ENCODE results near the gene KCTD7. TPM values are rescaled to one million over a fixed set of nuclear protein-coding genes. Genes with fewer than 3 reads are reported as not detected.

The KCTD7 gene
- total RNA-seq, 1 experiment from 2014 or later: 3.9 TPM

DNA sequence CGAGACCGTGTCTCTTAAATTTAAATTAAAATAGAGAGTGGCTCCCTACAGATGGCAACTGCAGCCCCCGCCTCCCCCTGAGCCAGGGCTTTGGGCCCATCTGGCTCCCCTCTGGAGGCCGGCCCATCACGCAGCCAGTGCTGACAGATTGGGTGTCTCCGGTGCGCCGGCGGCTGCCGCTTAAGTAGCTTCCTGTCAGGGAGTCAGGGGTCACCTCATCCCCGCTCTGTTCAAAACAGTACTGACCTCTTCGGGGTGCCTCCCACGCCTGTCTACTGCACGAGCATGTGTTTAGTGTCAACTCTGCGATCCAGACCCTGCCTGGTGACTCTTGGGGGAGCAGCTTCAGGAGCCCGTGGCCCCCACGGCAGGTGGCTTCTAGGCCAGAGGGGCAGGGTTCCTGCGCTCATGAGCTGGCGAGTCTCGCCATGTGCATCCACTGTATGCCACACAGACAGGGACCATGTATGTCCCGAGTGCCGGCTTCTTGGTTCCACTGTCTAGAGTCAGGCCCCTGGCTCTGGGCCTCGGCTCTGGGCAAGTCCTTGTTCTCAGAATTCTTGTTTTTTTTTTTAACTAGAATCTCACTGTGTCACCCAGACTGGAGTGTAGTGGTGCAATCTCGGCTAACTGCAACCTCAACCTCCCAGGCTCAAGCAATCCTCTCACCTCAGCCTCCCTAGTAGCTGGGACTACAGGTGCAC lies 36.1 kb downstream of the KCTD7 start:
- Histone ChIP-seq H3K4me2 (ENCODE audit: low read length) (no peak overlapping the region), H3K36me3 (ENCODE audit: control insufficient read depth in 1 of 2, insufficient read depth in 2 of 2, low read length in 2 of 2) (no peaks in the 10 kb centered on the region), H3K9me3 (ENCODE audit: control insufficient read depth in 1 of 2, insufficient read depth in 1 of 2, low read depth in 1 of 2, low read length in 2 of 2) (no peaks in the 10 kb centered on the region), H3K27me3 (ENCODE audit: insufficient read depth, low read length) (no peaks in the 10 kb centered on the region), H3K4me1 (ENCODE audit: control insufficient read depth in 1 of 2, insufficient read depth in 2 of 2, low read length in 2 of 2) (no peaks in the 10 kb centered on the region), H3K79me2 (ENCODE audit: insufficient read depth, low read length) (no peaks in the 10 kb centered on the region), H3K9ac (ENCODE audit: low read length) (no peak overlapping the region), H3K9me2 (ENCODE audit: insufficient read depth) (no peaks in the 10 kb centered on the region), H2AFZ (ENCODE audit: low read depth, low read length, poor library complexity, severe bottlenecking) (no peak overlapping the region), H4K20me1 (ENCODE audit: insufficient read depth) (no peaks in the 10 kb centered on the region), H3K27ac (ENCODE audit: low read depth, low read length) (no peak overlapping the region), H3K4me3 (replicated peaks in 1 of 2; ENCODE audit: low read depth in 1 of 2, low read length in 2 of 2) (no peak overlapping the region)
- intact Hi-C loops (cut with micrococcal nuclease): no loop called here
- ChIA-PET CTCF (no interaction called here), POLR2A (interaction anchor here (0.8 kb wide), 1 partner anchor 10 kb away, joined by 3 read pairs; no protein-coding TSS in a partner anchor), RAD21 (ENCODE audit: low non-redundant PET in 1 of 2, low total read pairs in 2 of 2, uncharacterized antibody in 2 of 2, unreplicated experiment in 2 of 2) (no interaction called here)
- ATAC-seq (no peak), DNase-seq (ENCODE audit: low read depth, low spot score) (no peak)
- no TSS peak for BruUV-seq (replicated peaks)
- no peak for TF ChIP-seq CBX3 (IDR thresholded peaks at IDR 0.05; ENCODE audit: low read depth)
- no peak for TF ChIP-seq ZFX (IDR thresholded peaks at IDR 0.05)
- no peak for TF ChIP-seq ZNF274 (IDR thresholded peaks at IDR 0.05; ENCODE audit: low read depth, low read length)
- TF ChIP-seq, protein P1, sequence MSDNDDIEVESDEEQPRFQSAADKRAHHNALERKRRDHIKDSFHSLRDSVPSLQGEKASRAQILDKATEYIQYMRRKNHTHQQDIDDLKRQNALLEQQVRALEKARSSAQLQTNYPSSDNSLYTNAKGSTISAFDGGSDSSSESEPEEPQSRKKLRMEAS (IDR thresholded peaks at IDR 0.05): no peak
- TF ChIP-seq EZH2phosphoT487 (IDR thresholded peaks at IDR 0.05; ENCODE audit: borderline replicate concordance): no peak

DNA sequence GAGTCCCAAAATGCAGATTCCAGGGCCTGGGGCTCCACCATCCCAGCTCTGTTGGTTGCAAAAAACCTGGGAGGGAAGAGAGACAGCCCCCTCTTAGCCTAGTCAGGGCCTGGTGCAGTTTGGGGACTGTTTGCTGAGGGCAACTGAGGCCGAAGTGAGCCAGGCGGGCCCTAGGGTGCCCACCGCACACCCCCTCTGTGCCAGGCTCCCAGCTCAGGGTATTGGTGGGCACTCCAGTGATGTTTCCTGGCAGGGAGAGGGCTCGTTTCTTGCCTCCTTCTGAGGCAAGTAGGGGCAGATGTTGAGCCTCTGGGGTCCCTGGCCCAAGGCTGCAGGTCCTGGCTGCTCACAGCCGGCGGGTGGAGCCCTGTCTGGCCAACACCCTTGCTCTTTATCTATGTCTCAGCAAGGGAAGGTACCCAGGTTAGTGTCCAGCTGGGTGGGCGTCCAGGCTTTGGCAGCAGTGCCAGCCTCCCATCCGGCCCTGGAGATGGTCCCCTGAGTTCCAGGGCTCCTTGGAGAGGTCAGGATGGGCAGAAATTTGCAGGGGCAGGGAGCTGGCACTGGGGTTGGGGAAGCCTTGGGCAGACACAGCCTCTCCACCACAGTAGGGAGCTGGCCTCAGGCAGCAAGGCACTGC lies 37.8 kb downstream of the KCTD7 start:
- Histone ChIP-seq H3K9me2 (ENCODE audit: insufficient read depth) (no peaks in the 10 kb centered on the region), H3K36me3 (ENCODE audit: control insufficient read depth in 1 of 2, insufficient read depth in 2 of 2, low read length in 2 of 2) (no peaks in the 10 kb centered on the region), H3K9ac (ENCODE audit: low read length) (no peak overlapping the region), H3K4me2 (ENCODE audit: low read length) (no peak overlapping the region), H3K4me3 (replicated peaks in 1 of 2; ENCODE audit: low read depth in 1 of 2, low read length in 2 of 2) (no peak overlapping the region), H3K27me3 (ENCODE audit: insufficient read depth, low read length) (no peaks in the 10 kb centered on the region), H2AFZ (ENCODE audit: low read depth, low read length, poor library complexity, severe bottlenecking) (no peak overlapping the region), H3K4me1 (ENCODE audit: control insufficient read depth in 1 of 2, insufficient read depth in 2 of 2, low read length in 2 of 2) (no peaks in the 10 kb centered on the region), H3K79me2 (ENCODE audit: insufficient read depth, low read length) (no peaks in the 10 kb centered on the region), H3K9me3 (ENCODE audit: control insufficient read depth in 1 of 2, insufficient read depth in 1 of 2, low read depth in 1 of 2, low read length in 2 of 2) (no peaks in the 10 kb centered on the region), H4K20me1 (ENCODE audit: insufficient read depth) (no peaks in the 10 kb centered on the region), H3K27ac (ENCODE audit: low read depth, low read length) (no peak overlapping the region)
- ChIA-PET CTCF (no interaction called here), RAD21 (ENCODE audit: low non-redundant PET in 1 of 2, low total read pairs in 2 of 2, uncharacterized antibody in 2 of 2, unreplicated experiment in 2 of 2) (interaction anchor here in 1 of 2 experiments (0.6 kb wide), 1 partner anchor 26 kb away, joined by 3 read pairs; no protein-coding TSS in a partner anchor), POLR2A (no interaction called here)
- no peak for ATAC-seq
- intact Hi-C loops (cut with micrococcal nuclease): no loop called here
- DNase-seq (ENCODE audit: low read depth, low spot score): no peak
- no TSS peak for BruUV-seq (replicated peaks)
- TF ChIP-seq SP1 (IDR thresholded peaks at IDR 0.05; ENCODE audit: low read depth) (no peak), POLR2AphosphoS5 (IDR thresholded peaks at IDR 0.05; ENCODE audit: low read depth, low read length) (no peak), SIN3A (IDR thresholded peaks at IDR 0.05; ENCODE audit: low read depth) (no peak), SRF (IDR thresholded peaks at IDR 0.05; ENCODE audit: low read depth) (no peak), CTCF (IDR thresholded peaks at IDR 0.05 in 2 of 3, conservative IDR thresholded peaks at IDR 0.05 in 1 of 3; ENCODE audit: borderline replicate concordance in 1 of 3, insufficient read depth in 1 of 3, low read depth in 2 of 3, low read length in 2 of 3) (no peak), ZNF274 (IDR thresholded peaks at IDR 0.05; ENCODE audit: low read depth, low read length) (no peak), YY1 (IDR thresholded peaks at IDR 0.05; ENCODE audit: extremely low read depth, insufficient replicate concordance, low read depth, low read length) (no peak), ELF1 (IDR thresholded peaks at IDR 0.05; ENCODE audit: borderline replicate concordance, low read depth) (no peak), TCF7L2 (IDR thresholded peaks at IDR 0.05; ENCODE audit: borderline replicate concordance, extremely low read depth, insufficient read depth, insufficient read length) (no peak), ZFX (IDR thresholded peaks at IDR 0.05) (no peak), RAD21 (IDR thresholded peaks at IDR 0.05; ENCODE audit: low read depth) (no peak)
- TF ChIP-seq, protein P2, sequence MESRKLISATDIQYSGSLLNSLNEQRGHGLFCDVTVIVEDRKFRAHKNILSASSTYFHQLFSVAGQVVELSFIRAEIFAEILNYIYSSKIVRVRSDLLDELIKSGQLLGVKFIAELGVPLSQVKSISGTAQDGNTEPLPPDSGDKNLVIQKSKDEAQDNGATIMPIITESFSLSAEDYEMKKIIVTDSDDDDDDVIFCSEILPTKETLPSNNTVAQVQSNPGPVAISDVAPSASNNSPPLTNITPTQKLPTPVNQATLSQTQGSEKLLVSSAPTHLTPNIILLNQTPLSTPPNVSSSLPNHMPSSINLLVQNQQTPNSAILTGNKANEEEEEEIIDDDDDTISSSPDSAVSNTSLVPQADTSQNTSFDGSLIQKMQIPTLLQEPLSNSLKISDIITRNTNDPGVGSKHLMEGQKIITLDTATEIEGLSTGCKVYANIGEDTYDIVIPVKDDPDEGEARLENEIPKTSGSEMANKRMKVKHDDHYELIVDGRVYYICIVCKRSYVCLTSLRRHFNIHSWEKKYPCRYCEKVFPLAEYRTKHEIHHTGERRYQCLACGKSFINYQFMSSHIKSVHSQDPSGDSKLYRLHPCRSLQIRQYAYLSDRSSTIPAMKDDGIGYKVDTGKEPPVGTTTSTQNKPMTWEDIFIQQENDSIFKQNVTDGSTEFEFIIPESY (IDR thresholded peaks at IDR 0.05; ENCODE audit: extremely low read depth, insufficient replicate concordance, low read length): no peak
